ENCODE data around the gene NTN1.

- no peak for TF ChIP-seq GATA3 (IDR thresholded peaks at IDR 0.05; ENCODE audit: low read depth, low read length)
- TF ChIP-seq GATA2 (IDR thresholded peaks at IDR 0.05; ENCODE audit: low read depth, low read length), result no peak
Observed at GRCh38 chr17:9283909-9284308, 262.6 kb downstream of the NTN1 start.
